ENCODE measurements around the gene RNASE13.

- TF ChIP-seq EZH2 (IDR thresholded peaks at IDR 0.05; ENCODE audit: insufficient read depth, poor library complexity, severe bottlenecking) (no peak), EZH2phosphoT487 (IDR thresholded peaks at IDR 0.05; ENCODE audit: insufficient read depth, low read depth) (no peak)
Measured at GRCh38 chr14:21078726-21079125, 44.1 kb upstream of the RNASE13 start.

Data from GM23248 (cell line).